ENCODE measurements around the gene CNKSR3. TPM values are rescaled to one million over a fixed set of nuclear protein-coding genes. Genes with fewer than 3 reads are reported as not detected.

The CNKSR3 gene
- total RNA-seq, 1 donor from 2014 or later, result 8.8 TPM

GRCh38 chr6:154448448-154449096 is 61.9 kb downstream of the CNKSR3 start:
- H3K36me3 ChIP-seq, result no peaks in the 10 kb centered on the region
- H3K36me3 Mint-ChIP-seq, result peaks cover 4% of the 10 kb centered on the region
- H2AFZ ChIP-seq (replicated peaks), result no peak overlapping the region
- TF ChIP-seq CTCF (IDR thresholded peaks at IDR 0.05) (peak; percentile 13), EZH2 (IDR thresholded peaks at IDR 0.05) (no peak)
- no peaks in the 10 kb centered on the region for H3F3A ChIP-seq (ENCODE audit: low read depth)
- peaks cover 12% of the 10 kb centered on the region for H3K4me1 Mint-ChIP-seq
- H3K4me3 ChIP-seq, result no peak overlapping the region
- no peaks in the 10 kb centered on the region for H3K27me3 ChIP-seq
- peaks cover 12% of the 10 kb centered on the region for H3K79me2 ChIP-seq (ENCODE audit: low read depth)
- H3K4me2 ChIP-seq, result no peak overlapping the region
- peaks cover 14% of the 10 kb centered on the region for H3K4me1 ChIP-seq
- no peaks in the 10 kb centered on the region for H3K27me3 Mint-ChIP-seq (ENCODE audit: insufficient read depth, low read depth)
- H4K20me1 ChIP-seq (ENCODE audit: low read depth), result no peaks in the 10 kb centered on the region
- H3K4me3 Mint-ChIP-seq, result no peak overlapping the region
- H3K9me3 Mint-ChIP-seq, result no peaks in the 10 kb centered on the region
- no peak overlapping the region for H3K27ac Mint-ChIP-seq
- no peaks in the 10 kb centered on the region for H3K9me3 ChIP-seq (ENCODE audit: low read depth)
- no peak overlapping the region for H3K9ac ChIP-seq
- no peak for DNase-seq (ENCODE audit: low spot score)
- H3K27ac ChIP-seq, result no peak overlapping the region

- Mint-ChIP-seq H3K27me3 (ENCODE audit: insufficient read depth, low read depth) (no peaks in the 10 kb centered on the region), H3K4me3 (no peak overlapping the region), H3K27ac (no peak overlapping the region), H3K4me1 (peaks cover 6% of the 10 kb centered on the region), H3K9me3 (no peaks in the 10 kb centered on the region), H3K36me3 (peaks cover 6% of the 10 kb centered on the region)
- DNase-seq (ENCODE audit: low spot score), result no peak
- Histone ChIP-seq H3F3A (ENCODE audit: low read depth) (no peaks in the 10 kb centered on the region), H3K36me3 (no peaks in the 10 kb centered on the region), H4K20me1 (ENCODE audit: low read depth) (no peaks in the 10 kb centered on the region), H3K4me1 (peaks cover 8% of the 10 kb centered on the region), H3K27ac (no peak overlapping the region), H2AFZ (replicated peaks) (no peak overlapping the region), H3K4me3 (no peak overlapping the region), H3K9me3 (ENCODE audit: low read depth) (no peaks in the 10 kb centered on the region), H3K4me2 (no peak overlapping the region), H3K9ac (no peak overlapping the region), H3K79me2 (ENCODE audit: low read depth) (peaks cover 6% of the 10 kb centered on the region), H3K27me3 (no peaks in the 10 kb centered on the region)
- TF ChIP-seq EZH2phosphoT487 (IDR thresholded peaks at IDR 0.05) (no peak), CTCF (IDR thresholded peaks at IDR 0.05) (no peak), EZH2 (IDR thresholded peaks at IDR 0.05) (no peak)
These were observed 62.5 kb downstream of the CNKSR3 start for GRCh38 chr6:154447954-154448353.

- Histone ChIP-seq H3K4me3 (no peak overlapping the region), H3K27ac (no peak overlapping the region), H3K36me3 (no peaks in the 10 kb centered on the region), H3K27me3 (no peaks in the 10 kb centered on the region), H3K4me1 (peaks cover 7% of the 10 kb centered on the region), H3K9ac (no peak overlapping the region), H3K9me3 (ENCODE audit: low read depth) (no peaks in the 10 kb centered on the region), H3K79me2 (ENCODE audit: low read depth) (no peaks in the 10 kb centered on the region), H3K4me2 (no peak overlapping the region), H2AFZ (replicated peaks) (no peak overlapping the region), H4K20me1 (ENCODE audit: low read depth) (no peaks in the 10 kb centered on the region), H3F3A (ENCODE audit: low read depth) (no peaks in the 10 kb centered on the region)
- DNase-seq (ENCODE audit: low spot score), result no peak
- H3K4me1 Mint-ChIP-seq, result peaks cover 6% of the 10 kb centered on the region
- H3K4me3 Mint-ChIP-seq, result no peak overlapping the region
- no peaks in the 10 kb centered on the region for H3K27me3 Mint-ChIP-seq (ENCODE audit: insufficient read depth, low read depth)
- peaks cover 10% of the 10 kb centered on the region for H3K36me3 Mint-ChIP-seq
- H3K9me3 Mint-ChIP-seq, result no peaks in the 10 kb centered on the region
- no peak for TF ChIP-seq CTCF (IDR thresholded peaks at IDR 0.05)
- TF ChIP-seq EZH2 (IDR thresholded peaks at IDR 0.05), result no peak
- TF ChIP-seq EZH2phosphoT487 (IDR thresholded peaks at IDR 0.05), result no peak
- no peak overlapping the region for H3K27ac Mint-ChIP-seq
These were observed 63.5 kb downstream of the CNKSR3 start for GRCh38 chr6:154446984-154447383.
